Endothelial cell of umbilical vein (primary cell): ENCODE measurements around the gene FSTL3.
"Not testable (repeated sequence)": the region's sequence is repeated elsewhere in the genome, so short reads cannot be mapped to it uniquely, and the experiment has no call there.

Source experiments
- EZH2 ChIP-seq: IDR thresholded peaks from 2 replicates; pipeline ENCODE4 v1.6.1; 2012; ENCODE audit warnings: borderline replicate concordance, low read depth, mild to moderate bottlenecking, moderate library complexity, low read length, inconsistent platforms; ENCODE audit not compliant: severe bottlenecking
- FOS ChIP-seq: IDR thresholded peaks from 2 replicates; pipeline ENCODE4 v1.6.1; 2011; ENCODE audit warnings: mild to moderate bottlenecking, low read length, moderate library complexity, borderline replicate concordance; ENCODE audit not compliant: insufficient read depth
- GATA2 ChIP-seq: IDR thresholded peaks from 2 replicates; pipeline ENCODE4 v1.7.0; 2011; ENCODE audit warnings: low read depth, mild to moderate bottlenecking, moderate library complexity, mixed read lengths, low read length; ENCODE audit not compliant: insufficient read length, insufficient read depth
- MAX ChIP-seq: IDR thresholded peaks from 2 replicates; pipeline ENCODE4 v1.6.1; 2011; ENCODE audit not compliant: insufficient read depth, insufficient read length
- MYC ChIP-seq: IDR thresholded peaks from one replicate; pipeline ENCODE4 v1.6.1; 2011; ENCODE audit warnings: mild to moderate bottlenecking, low read depth, low read length
- POLR2A ChIP-seq: IDR thresholded peaks from 2 replicates; pipeline ENCODE4 v1.6.1; 2012; ENCODE audit warnings: low read depth, mild to moderate bottlenecking, control low read depth, low read length
- POLR2AphosphoS5 ChIP-seq: IDR thresholded peaks from 2 replicates; pipeline ENCODE4 v1.6.1; 2012; ENCODE audit warnings: low read depth, mild to moderate bottlenecking, control low read depth, low read length, moderate library complexity; ENCODE audit not compliant: insufficient read depth
- TF ChIP-seq, protein P1 (sequence below), 2 donors: IDR thresholded peaks; 1 replicate in 1 of 2; 2 replicates in 1 of 2; pipeline ENCODE4 v1.5.1; 2011; ENCODE audit warnings: low read length in 2 of 2, mild to moderate bottlenecking in 2 of 2, moderate library complexity in 2 of 2, control low read depth in 1 of 2, inconsistent platforms in 1 of 2, low read depth in 1 of 2; ENCODE audit not compliant: insufficient read depth in 1 of 2; ENCODE audit errors: extremely low read depth in 1 of 2

DNA sequence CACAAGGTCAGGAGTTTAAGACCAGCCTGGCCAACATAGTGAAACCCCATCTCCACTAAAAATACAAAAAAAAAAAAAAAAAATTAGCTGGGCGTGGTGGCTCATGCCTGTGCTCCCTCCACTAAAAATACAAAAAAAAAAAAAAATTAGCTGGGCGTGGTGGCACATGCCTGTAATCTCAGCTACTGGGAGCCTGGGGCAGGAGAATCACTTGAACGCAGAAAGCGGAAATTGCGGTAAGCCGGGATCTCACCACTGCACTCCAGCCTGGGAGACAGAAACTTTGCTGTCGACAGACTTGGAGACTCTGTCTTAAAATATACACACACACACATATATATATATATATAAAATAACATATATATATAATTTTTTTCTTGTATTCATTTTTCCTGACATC lies 49.6 kb upstream of the FSTL3 start:
- TF ChIP-seq, protein P1, sequence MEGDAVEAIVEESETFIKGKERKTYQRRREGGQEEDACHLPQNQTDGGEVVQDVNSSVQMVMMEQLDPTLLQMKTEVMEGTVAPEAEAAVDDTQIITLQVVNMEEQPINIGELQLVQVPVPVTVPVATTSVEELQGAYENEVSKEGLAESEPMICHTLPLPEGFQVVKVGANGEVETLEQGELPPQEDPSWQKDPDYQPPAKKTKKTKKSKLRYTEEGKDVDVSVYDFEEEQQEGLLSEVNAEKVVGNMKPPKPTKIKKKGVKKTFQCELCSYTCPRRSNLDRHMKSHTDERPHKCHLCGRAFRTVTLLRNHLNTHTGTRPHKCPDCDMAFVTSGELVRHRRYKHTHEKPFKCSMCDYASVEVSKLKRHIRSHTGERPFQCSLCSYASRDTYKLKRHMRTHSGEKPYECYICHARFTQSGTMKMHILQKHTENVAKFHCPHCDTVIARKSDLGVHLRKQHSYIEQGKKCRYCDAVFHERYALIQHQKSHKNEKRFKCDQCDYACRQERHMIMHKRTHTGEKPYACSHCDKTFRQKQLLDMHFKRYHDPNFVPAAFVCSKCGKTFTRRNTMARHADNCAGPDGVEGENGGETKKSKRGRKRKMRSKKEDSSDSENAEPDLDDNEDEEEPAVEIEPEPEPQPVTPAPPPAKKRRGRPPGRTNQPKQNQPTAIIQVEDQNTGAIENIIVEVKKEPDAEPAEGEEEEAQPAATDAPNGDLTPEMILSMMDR (IDR thresholded peaks at IDR 0.05; ENCODE audit: extremely low read depth in 1 of 2, insufficient read depth in 1 of 2, low read depth in 1 of 2, low read length in 2 of 2) = not testable (repeated sequence)
- not testable (repeated sequence) for TF ChIP-seq POLR2AphosphoS5, POLR2A, EZH2, GATA2, MYC, FOS, MAX
